ENCODE results near the gene TBX10.

DNA sequence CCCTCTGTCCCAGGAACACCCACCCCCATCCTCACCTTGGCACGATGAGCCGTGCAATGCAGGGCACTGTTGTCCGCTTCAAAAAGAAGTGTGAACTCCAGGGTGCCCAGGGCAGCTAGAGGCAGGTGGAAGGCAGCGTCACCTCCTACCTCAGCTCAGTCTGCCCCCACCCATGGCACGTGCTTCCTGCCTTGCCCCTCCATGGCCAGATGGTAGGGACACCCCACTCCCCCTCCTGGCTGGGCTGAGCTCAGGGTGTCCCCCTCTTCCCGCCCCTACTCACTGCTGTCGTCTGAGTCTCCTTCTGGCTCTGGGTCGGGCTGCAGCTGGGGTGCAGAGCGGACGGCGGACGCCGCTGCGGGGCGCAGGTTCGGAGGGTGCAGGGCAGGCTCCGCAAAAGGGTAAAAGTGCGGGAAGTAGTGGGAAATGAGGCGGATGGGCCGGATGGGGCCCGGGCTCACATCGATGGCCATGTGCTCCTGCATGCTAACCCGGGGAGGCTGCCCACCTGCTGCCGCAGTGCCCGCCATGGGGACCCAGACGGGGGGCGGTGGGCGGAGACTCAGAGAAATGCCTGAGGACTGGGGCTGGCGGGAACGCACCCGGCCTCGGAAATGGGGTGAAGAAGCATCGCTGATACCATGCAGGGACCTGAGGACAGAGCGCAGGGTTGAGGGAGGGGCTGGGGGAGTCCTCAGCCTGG lies 23.7 kb downstream of the TBX10 start:
- TF ChIP-seq, protein P1, sequence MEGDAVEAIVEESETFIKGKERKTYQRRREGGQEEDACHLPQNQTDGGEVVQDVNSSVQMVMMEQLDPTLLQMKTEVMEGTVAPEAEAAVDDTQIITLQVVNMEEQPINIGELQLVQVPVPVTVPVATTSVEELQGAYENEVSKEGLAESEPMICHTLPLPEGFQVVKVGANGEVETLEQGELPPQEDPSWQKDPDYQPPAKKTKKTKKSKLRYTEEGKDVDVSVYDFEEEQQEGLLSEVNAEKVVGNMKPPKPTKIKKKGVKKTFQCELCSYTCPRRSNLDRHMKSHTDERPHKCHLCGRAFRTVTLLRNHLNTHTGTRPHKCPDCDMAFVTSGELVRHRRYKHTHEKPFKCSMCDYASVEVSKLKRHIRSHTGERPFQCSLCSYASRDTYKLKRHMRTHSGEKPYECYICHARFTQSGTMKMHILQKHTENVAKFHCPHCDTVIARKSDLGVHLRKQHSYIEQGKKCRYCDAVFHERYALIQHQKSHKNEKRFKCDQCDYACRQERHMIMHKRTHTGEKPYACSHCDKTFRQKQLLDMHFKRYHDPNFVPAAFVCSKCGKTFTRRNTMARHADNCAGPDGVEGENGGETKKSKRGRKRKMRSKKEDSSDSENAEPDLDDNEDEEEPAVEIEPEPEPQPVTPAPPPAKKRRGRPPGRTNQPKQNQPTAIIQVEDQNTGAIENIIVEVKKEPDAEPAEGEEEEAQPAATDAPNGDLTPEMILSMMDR (IDR thresholded peaks at IDR 0.05; ENCODE audit: low read length) = no peak
- TF ChIP-seq EZH2 (optimal IDR thresholded peaks at IDR 0.05; ENCODE audit: low read depth, low read length) (no peak), EZH2phosphoT487 (IDR thresholded peaks at IDR 0.05; ENCODE audit: low read length) (no peak)
